H54 (cell line): ENCODE data around the gene HIVEP3.

Experiments
- DNase-seq: peaks from one replicate; pipeline ENCODE4 v3.0.0; 2011; ENCODE audit warnings: low spot score, mixed read lengths; ENCODE audit not compliant: insufficient read length
- FAIRE-seq: peaks from 3 replicates; lab custom pipeline; 2011; peaks lifted over from hg19 to GRCh38; lab: Jason Lieb, UNC
- POLR2A ChIP-seq: IDR thresholded peaks from 2 replicates; pipeline ENCODE4 v1.6.1; 2011; ENCODE audit warnings: low read depth, mild to moderate bottlenecking, low read length

HIVEP3 gene

GRCh38 chr1:41521766-41522165 is 397.0 kb downstream of the HIVEP3 start:
- no peak for TF ChIP-seq POLR2A
- no peak for DNase-seq

GRCh38 chr1:41520951-41521752 is 397.6 kb downstream of the HIVEP3 start:
- no peak for FAIRE-seq
- no peak for TF ChIP-seq POLR2A
- no peak for DNase-seq

More at GRCh38 chr1:41521766-41522165, 397.0 kb downstream of the HIVEP3 start:
- no peak for FAIRE-seq

- TF ChIP-seq POLR2A, result no peak
- no peak for FAIRE-seq
These were observed 399.1 kb downstream of the HIVEP3 start for GRCh38 chr1:41519667-41520066.

GRCh38 chr1:41518471-41518870 is 400.3 kb downstream of the HIVEP3 start:
- DNase-seq (no peak), FAIRE-seq (no peak)
- no peak for TF ChIP-seq POLR2A

More at GRCh38 chr1:41519667-41520066, 399.1 kb downstream of the HIVEP3 start:
- DNase-seq, result no peak

GRCh38 chr1:41517062-41517438 is 401.7 kb downstream of the HIVEP3 start:
- FAIRE-seq (no peak), DNase-seq (no peak)

GRCh38 chr1:41516168-41517061 is 402.3 kb downstream of the HIVEP3 start:
- peak; percentile 99 for DNase-seq
- TF ChIP-seq POLR2A, result no peak
- FAIRE-seq, result no peak

More at GRCh38 chr1:41517062-41517438, 401.7 kb downstream of the HIVEP3 start:
- TF ChIP-seq POLR2A, result no peak

GRCh38 chr1:41515778-41516167 is 402.9 kb downstream of the HIVEP3 start:
- FAIRE-seq (no peak), DNase-seq (no peak)
- no peak for TF ChIP-seq POLR2A

- FAIRE-seq, result peak; percentile 23
- DNase-seq, result peak; percentile 87
- no peak for TF ChIP-seq POLR2A
These were observed 403.5 kb downstream of the HIVEP3 start for GRCh38 chr1:41515131-41515678.

GRCh38 chr1:41514381-41514780 is 404.3 kb downstream of the HIVEP3 start:
- TF ChIP-seq POLR2A, result no peak
- DNase-seq (no peak), FAIRE-seq (no peak)

GRCh38 chr1:41513383-41513735 is 405.4 kb downstream of the HIVEP3 start:
- no peak for TF ChIP-seq POLR2A
- no peak for FAIRE-seq
- no peak for DNase-seq

- DNase-seq, result no peak
- TF ChIP-seq POLR2A, result no peak
- FAIRE-seq, result no peak
These were observed 405.9 kb downstream of the HIVEP3 start for GRCh38 chr1:41512701-41513382.

- TF ChIP-seq POLR2A, result no peak
- no peak for FAIRE-seq
- no peak for DNase-seq
These were observed 407.5 kb downstream of the HIVEP3 start for GRCh38 chr1:41511239-41511540.

- FAIRE-seq, result no peak
- DNase-seq, result no peak
- no peak for TF ChIP-seq POLR2A
These were observed 408.0 kb downstream of the HIVEP3 start for GRCh38 chr1:41510531-41511238.
